CD4-positive, alpha-beta T cell treated with Interferon alpha-2 for 1 hour (primary cell): ENCODE data around the gene ABCA7.
A peak's percentile ranks its signal among the peaks of the same experiment; 100 is the strongest.

Source experiments
- DNase-seq, 2 donors: peaks; one replicate each; pipeline ENCODE4 v3.0.0-alpha.2; 2020 to 2022

ABCA7 gene, protein sequence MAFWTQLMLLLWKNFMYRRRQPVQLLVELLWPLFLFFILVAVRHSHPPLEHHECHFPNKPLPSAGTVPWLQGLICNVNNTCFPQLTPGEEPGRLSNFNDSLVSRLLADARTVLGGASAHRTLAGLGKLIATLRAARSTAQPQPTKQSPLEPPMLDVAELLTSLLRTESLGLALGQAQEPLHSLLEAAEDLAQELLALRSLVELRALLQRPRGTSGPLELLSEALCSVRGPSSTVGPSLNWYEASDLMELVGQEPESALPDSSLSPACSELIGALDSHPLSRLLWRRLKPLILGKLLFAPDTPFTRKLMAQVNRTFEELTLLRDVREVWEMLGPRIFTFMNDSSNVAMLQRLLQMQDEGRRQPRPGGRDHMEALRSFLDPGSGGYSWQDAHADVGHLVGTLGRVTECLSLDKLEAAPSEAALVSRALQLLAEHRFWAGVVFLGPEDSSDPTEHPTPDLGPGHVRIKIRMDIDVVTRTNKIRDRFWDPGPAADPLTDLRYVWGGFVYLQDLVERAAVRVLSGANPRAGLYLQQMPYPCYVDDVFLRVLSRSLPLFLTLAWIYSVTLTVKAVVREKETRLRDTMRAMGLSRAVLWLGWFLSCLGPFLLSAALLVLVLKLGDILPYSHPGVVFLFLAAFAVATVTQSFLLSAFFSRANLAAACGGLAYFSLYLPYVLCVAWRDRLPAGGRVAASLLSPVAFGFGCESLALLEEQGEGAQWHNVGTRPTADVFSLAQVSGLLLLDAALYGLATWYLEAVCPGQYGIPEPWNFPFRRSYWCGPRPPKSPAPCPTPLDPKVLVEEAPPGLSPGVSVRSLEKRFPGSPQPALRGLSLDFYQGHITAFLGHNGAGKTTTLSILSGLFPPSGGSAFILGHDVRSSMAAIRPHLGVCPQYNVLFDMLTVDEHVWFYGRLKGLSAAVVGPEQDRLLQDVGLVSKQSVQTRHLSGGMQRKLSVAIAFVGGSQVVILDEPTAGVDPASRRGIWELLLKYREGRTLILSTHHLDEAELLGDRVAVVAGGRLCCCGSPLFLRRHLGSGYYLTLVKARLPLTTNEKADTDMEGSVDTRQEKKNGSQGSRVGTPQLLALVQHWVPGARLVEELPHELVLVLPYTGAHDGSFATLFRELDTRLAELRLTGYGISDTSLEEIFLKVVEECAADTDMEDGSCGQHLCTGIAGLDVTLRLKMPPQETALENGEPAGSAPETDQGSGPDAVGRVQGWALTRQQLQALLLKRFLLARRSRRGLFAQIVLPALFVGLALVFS (N-terminal part only)

DNA sequence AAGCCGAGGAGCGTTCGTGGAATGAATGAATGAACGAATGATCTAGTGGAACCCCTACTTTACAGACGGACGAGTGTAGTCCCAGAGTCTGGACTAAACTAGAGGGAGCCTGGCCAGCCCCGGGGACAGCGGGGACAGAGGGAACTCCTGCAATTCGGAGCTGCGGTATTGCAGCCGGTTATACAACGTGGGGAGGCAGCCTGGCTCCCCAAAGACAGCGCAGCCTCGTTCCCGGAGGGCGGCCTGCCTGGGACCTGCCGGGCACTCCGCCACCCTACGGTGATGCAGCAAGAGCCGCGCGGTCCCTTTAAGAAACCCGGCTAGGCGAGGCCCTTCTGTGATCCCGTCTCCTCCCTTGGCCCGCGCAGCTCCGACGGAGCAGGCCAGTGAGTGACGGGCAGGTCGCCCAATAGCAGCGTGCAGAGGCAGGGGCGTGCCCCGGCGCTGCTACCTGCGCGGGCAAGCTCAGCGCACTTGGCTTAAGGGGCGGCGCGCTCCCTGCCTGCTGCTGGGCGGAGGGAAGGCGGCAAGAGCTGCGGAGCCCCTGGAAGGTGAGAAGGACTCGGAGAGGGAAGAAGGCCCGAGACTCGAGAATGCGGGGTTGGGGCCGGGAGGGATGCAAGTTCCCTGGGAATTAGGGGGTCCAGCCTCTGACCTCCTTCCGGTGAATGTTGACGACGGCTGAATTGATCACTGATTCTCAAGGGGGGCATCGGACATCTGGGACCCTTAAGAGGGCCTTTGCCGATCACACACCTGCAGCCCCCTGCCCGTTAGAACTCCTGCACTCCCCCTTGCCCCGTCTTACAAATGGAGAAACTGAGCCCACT is at the start of gene ABCA7:
Gene ABCA7, plus strand, starts transcription at position 462 of the 830 bp plus-strand sequence. CDS start 1,255 bp downstream, outside the sequence.
- peak; percentile 98 to 99 for DNase-seq

DNA sequence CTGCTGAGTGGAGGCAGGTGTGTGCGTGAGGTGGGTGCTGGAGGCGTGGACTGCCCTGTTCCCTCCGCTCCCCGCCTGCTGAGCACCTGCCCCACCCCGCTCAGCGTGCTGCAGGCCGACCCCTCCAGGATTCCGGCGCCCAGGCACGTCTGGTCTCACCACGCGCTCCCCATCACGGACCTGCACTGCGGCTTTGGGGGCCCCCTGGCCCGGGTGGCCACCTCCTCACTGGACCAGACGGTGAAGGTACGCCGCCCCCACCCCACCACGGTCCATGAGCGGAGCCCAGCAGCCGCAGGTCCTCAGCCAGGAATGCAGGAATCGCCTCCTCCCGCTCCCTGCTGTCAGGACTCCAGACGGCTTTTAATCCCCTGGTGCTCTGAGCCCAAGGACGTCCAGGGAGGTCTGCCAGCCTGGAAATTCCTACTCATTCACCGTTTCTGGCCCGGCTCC is 49.8 kb upstream of the ABCA7 start:
- no peak for DNase-seq

DNA sequence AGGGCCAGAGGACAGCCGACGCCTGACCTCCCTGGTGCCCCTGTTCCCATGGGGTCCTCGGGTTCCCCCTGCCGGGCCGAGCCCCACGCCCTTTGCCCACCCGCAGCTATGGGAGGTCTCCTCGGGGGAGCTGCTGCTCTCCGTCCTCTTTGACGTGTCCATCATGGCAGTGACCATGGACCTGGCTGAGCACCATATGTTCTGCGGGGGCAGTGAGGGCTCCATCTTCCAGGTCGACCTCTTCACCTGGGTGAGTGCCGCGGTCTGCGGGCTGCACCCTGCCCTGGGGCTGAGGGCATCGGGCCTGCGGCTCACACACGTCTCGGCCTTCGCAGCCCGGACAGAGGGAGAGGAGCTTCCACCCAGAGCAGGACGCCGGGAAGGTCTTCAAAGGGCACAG is 49.2 kb upstream of the ABCA7 start:
- DNase-seq = no peak

DNA sequence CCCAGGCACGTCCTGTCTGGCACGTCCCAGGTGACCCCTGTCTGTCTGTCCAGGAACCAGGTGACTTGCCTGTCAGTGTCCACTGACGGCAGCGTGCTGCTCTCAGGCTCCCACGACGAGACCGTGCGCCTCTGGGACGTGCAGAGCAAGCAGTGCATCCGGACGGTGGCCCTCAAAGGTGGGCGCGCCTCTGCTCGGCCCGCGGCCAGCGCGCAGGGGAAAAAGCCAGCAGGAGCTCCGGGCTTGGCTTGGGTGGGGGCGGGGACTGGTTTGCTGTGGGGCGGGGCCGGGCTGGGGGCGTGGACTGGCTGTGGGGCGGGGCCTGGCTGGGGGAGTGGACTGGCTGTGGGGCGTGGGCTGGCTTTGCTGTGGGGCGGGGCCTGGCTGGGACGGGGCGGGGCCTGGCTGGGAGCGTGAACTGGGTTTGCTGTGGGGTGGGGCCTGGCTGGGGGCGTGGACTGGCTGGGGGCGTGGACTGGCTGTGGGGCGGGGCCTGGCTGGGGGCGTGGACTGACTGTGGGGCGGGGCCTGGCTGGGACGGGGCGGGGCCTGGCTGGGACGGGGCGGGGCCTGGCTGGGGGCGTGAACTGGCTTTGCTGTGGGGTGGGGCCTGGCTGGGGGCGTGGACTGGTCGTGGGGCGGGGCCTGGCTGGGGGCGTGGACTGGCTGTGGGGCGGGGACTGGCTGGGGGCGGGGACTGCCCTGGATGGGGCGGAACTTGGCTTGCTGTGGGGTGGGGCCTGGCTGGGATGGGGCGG is 48.6 kb upstream of the ABCA7 start:
- DNase-seq = peak; percentile 51 to 59

DNA sequence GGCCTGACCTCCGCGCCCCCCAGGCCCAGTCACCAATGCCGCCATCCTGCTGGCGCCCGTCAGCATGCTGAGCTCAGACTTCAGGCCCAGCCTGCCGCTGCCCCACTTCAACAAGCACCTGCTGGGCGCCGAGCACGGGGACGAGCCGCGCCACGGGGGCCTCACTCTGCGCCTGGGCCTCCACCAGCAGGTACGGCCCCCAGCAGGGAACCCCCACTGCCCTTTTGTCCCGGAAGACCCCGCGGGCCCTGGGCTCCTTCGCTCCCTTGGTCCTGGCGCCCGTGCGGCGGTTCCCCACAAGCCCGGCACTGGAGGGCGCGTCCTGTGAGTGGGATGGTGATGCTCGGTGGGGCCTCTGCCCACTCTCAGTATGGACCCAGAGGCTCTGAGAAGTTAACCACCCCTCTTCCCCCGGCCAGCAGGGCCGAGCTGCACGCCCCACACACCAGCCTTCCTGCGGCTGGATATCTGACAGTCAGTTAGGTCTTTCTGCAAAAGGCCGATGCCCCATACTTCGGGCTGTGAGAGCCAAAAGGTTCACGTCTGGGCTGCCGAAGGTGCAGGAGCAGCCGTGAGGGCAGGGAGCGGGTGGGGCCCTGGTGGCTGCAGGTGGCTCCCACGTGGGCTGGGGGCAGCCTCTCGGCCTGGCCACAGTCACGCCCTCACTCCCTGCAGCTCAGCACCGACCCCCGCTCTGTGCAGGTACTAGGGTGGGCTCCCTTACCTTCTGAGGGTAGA is 47.8 kb upstream of the ABCA7 start:
- no peak for DNase-seq

DNA sequence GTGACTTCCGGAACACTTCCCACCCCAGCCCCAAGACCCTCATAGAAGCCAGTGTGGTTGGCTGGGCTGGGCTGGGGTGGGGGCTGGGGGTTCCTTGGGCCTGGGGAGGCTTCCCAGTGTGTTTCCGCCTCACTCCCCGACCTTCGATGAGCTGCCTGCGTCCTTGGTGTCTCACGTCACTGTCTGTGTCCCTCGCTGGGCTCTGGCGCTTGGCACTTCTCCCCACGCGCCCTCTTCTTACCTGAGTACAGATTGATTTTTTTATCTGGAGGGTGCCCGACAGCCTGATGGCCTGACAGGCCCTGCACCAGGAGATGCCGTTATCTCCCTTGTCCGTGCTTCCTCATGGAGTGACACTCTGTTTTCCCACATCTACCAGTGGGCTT is 47.2 kb upstream of the ABCA7 start:
- DNase-seq = no peak

DNA sequence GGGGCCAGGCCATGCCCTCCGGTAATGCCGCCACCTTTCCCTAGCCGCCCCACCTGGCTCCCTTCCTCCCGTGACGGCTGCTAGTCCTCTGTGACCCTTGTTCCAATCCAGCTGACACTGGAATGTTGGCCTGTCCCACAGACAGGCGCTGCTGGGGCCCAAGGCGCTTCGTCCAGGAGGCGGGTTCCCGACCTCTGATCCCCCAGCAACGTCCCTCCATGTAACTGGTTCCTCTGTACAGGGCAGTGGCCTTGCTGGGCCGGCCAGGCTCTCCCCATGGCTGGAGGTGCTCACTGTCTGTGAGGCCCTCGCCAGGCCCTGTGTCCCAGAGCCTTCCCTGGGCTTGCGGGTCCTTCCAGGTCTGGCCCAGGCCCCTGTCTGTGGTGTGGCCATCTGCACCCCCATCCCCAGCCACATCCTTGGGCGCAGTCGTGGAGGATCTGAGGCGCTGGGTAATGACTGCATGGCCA is 46.5 kb upstream of the ABCA7 start:
- DNase-seq = no peak

DNA sequence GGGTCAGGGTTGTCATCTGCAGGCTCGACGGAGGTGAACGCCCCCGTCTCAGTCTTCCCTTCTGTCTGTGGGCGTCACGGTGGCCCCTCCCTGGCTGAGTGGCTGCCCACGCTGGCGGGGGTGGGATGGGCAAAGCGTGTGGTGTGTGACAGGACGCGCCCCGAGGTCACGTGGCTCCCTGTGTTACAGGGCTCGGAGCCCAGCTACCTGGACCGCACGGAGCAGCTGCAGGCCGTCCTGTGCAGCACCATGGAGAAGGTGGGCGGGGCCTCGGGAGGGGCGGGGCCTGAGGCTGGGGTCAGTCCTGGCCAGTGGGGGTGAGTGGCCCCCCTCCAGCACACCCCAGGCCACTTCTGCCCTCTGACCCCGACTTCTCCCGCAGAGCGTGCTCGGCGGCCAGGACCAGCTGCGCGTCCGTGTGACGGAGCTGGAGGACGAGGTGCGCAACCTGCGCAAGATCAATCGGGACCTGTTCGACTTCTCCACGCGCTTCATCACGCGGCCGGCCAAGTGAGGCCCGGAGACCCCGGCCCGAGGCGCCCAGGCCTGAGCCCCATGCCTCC is 46.0 kb upstream of the ABCA7 start:
- no peak for DNase-seq

DNA sequence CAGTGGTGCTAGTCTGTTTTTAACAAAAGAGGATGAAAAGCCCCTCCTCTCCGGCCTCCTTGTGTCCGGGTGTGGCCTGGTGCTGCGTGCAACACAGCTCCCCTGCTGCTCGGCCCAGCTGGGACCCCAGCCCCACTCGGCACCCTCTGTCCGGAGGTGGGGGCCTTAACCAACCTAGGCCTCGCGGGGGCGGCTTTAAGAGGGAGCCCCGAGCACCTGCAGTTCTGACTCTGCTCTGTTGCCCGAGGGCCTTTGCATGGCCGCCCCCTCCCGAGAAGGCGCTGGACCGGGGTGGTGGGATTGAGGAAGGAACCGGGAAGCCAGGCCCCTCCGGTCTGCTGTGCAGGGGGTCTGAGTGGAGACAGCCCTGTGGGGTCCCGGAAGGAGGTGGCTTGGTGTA is 45.4 kb upstream of the ABCA7 start:
- no peak for DNase-seq

DNA sequence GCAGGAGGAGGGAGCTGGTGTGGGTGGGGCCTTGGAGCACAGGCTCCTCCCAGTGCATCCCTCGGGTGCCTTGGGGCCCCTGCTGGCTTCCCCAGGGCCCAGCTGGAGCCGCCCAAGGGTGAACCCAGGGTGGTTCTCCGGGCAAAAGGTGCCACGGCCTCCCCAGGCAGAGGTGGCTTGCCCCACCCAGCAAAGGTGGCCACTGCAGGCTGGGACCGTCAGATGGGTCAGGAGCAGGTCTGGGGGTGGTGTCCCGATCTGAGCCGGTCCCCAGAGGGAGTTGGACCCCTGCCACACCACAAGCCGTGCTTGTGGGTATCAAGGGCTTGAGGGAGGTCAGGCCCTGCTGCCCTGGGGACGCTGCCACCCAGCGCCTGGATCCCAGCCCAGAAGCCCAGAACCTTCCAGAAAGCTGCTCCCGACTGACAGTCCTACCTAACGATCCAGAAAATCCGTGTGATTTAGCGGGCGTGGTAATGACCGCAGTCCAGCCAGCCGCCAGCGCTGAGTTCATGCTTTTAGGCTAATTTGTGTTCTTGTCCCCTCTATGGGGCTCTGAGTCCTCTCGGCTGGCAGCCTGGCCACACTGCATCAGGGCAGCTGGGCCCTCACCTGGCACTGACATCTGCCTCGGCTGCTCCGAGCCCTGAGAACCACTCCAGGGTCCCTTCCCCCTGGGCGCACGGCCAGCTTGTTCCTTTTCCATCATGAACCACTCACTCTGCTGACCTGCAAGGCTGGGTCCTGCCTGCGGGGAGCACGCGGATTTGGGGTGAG is 44.7 kb upstream of the ABCA7 start:
- no peak for DNase-seq

DNA sequence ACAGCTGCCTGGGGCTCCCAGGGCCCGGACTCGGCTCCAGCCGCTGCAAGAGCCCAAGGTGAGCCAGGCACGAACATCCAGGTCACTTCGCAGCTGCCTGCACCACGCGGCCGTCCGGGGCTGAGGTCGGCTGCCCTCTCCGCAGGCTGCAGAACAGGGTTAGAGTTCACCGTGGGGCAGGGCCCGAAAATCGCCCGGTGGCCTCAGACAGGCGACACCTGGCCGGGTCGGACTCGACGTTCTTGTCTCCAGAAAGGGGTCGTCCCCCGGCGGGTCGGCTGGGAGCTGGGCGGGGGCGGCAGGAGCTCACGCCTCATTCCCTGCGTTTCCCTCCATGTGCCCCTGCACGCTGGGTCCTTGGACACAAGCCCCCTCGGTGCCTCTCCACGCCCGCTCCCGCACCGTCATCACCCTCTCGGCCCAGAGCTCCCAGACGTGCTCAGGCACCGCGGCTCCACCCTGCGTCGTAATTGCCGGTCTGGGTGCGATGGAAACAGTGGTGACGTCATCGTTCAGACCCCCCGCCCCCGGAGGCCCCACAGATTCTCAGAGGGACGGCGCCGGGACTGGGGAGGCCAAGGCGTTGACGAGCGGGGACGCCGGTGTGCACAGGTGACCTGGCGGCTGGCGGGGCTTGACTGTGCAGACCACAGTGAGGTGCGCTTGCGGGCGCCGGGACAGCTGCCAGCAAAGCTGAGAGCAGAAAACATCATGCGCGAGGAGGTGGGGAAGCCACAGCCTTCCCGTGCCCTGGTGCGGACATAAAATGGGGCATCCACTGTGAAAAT is 43.7 kb upstream of the ABCA7 start:
- peak; percentile 83 to 85 for DNase-seq

DNA sequence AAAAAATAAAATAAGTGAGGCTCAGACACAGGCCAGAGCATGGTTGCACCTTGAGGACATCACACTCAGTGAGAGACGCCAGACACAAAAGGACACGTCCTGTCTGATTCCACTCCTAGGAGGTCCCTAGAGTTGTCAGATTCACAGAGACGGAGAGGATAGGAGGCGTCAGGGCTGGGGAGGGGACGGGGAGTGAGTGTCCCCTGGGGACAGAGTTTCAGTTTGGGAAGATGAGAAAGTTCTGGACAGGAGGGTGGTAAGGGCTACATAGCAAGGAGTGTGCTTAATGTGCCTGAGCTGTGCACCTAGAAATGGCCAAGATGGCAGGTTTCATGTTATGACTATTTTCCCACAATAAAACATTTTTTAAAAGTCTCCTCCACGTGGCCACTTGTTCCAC is 41.8 kb upstream of the ABCA7 start:
- no peak for DNase-seq

DNA sequence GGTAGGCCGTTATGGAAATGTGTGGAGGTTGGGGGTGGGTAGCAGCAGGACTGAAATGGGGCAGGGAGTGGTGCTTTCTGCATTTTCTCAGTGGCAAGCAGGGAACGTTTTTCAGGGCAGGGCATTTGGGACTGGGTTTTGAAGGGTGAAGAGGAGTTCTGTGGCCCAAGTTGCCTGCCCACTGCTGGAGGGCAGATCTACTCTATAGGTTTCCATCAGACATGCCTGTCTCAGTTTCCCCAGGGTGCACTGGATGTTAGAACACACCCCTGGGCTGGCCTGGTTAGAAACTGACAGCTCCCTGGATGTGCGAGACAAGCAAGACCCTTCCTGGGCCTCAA is 40.6 kb upstream of the ABCA7 start:
- no peak for DNase-seq

DNA sequence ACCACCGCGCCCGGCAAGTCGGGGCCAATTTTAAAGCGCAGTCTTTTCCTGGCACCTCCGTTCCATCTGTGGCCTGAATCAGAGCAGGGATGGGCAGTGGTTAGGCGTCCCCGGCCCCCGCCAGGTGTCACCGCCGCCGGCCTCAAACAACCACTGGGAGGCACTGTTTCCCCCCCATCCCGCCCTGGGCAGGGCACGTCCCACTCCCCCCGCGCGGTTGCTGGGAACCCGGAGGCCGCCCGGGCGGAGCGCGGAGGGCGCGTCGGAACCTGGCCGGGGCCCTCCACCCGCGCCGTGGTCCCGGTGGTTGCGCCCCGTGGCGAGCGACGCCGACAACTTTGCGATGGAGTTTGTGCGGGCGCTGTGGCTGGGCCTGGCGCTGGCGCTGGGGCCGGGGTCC is 39.8 kb upstream of the ABCA7 start, which contains the start of gene GRIN3B:
Gene GRIN3B, plus strand, starts transcription at position 325 of the 400 bp plus-strand sequence. Its CDS starts 19 bp downstream, at position 344.
- DNase-seq = peak; percentile 65 to 75

DNA sequence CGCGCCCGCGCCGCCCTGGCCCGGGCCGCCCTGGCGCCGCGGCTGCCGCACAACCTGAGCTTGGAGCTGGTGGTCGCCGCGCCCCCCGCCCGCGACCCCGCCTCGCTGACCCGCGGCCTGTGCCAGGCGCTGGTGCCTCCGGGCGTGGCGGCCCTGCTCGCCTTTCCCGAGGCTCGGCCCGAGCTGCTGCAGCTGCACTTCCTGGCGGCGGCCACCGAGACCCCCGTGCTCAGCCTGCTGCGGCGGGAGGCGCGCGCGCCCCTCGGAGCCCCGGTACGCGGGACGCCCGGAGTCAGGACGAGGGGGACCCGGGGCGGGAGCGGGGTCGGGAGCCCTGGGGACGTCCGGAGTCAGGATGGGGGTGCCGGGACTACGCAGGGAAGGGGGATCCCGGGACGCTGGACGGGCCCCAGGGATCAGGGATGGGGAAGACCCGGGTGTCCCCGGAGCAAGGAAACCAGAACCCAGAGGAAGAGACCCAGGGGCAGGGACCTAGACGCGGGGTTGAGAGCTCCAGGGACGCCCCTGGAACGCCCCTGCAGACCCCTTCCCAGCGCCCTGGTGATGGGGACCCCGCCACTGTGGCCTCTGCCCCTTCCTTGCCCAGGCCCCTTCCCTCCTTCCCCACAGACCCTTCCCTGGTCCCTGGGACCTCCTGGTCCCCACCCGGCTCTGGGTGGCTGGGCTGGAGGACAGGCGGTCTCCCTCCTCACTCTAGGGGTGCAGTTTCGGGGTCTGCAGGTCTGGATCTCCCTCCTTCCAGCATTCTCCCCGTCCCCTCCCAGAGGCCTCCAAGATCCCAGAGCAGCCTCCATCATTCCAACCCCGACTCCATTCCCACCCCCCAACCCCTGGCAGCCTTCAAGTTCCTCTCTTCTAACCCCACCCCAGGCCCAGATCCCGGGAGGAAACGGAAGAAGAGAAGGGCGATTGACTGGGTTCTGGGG is 39.0 kb upstream of the ABCA7 start:
- no peak for DNase-seq

DNA sequence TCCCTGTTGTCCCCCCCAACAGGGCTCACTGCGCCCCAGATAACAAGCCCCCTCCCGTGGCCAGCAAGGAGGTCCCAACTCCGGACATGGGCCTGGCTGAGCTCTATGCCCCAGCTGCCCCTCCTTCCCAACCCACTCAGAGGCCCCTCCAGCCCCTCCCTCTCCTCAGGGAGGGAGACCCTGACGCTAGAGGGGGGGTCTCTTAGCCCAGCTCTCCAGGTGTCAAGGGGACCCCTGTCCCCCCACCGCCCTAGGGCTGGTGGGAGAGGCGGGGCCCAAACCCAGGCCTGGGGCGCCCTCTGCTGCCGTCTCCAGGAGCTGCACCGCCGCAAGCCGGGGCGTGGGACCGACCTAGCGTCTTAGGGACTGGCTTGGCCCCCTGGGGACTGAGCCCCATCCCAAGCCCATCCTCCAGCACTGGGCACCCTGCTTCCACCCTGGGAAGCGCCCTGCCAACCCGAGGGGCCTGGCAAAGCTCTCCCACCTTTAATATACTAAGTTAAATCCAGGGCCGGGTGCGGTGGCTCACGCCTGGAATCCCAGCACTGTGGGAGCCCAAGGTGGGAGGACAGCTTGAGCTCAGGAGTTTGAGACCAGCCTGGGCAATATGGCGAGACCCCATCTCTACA is 38.3 kb upstream of the ABCA7 start:
- DNase-seq = peak; percentile 59 to 75

DNA sequence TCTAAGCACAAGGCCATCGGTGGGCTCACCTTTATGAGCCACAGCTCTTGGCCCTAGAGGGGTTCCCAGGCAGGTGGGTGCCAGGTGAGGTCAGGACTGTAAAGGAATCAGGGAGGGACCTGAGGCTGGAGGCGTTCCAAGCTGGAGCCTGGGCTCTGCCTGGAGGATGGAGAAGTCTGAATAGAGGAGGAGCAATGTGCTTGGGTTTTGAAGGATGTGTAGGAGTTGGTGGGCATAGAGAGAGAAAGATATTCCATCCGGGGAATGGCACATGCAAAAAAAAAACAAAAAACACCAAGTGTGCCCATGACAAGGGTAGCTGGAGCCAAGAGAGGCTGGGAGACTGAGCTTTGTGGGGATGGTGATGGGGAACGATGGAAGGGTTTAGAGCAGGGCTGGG is 37.3 kb upstream of the ABCA7 start:
- DNase-seq = no peak
